SK-N-SH treated with all-trans-retinoic acid at 6 μM for 48 hours (cell line): ENCODE measurements around the gene ARHGAP45.

ENCODE experiments used
- ATAC-seq: fragments of 200-7000 bp; cut with Tn5 transposase; 3 replicates; pipeline ENCODE4 v1.9.1; 2020; ENCODE audit warnings: mild to moderate bottlenecking, moderate library complexity
- ARNTL ChIP-seq: fragments of 450-650 bp; formaldehyde crosslinking; IDR thresholded peaks from 2 replicates; pipeline ENCODE4 v1.5.0; 2020; ENCODE audit warnings: low read depth, mild to moderate bottlenecking, moderate library complexity, borderline replicate concordance
- BACH2 ChIP-seq: fragments of 250-450 bp; sonication (Bioruptor Pico); IDR thresholded peaks from 2 replicates; pipeline ENCODE4 v1.9.0; 2021; ENCODE audit warnings: mild to moderate bottlenecking, borderline replicate concordance
- CREB5 ChIP-seq: fragments of 250-450 bp; sonication (Bioruptor Pico); IDR thresholded peaks from 2 replicates; pipeline ENCODE4 v1.5.1; 2020; ENCODE audit warnings: low read depth, mild to moderate bottlenecking, moderate library complexity
- CSDC2 ChIP-seq: fragments of 250-450 bp; sonication (Bioruptor Pico); IDR thresholded peaks from 2 replicates; pipeline ENCODE4 v1.5.0; 2020; ENCODE audit warnings: mild to moderate bottlenecking, moderate library complexity
- ESRRG ChIP-seq: fragments of 250-450 bp; sonication (Bioruptor Pico); IDR thresholded peaks from 2 replicates; pipeline ENCODE4 v1.6.1; 2021; ENCODE audit warnings: mild to moderate bottlenecking
- GLIS3 ChIP-seq: fragments of 250-450 bp; sonication (Bioruptor Pico); IDR thresholded peaks from 2 replicates; pipeline ENCODE4 v1.5.0; 2020; ENCODE audit warnings: mild to moderate bottlenecking, moderate library complexity
- ISL1 ChIP-seq: fragments of 250-450 bp; sonication (Bioruptor Pico); IDR thresholded peaks from 2 replicates; pipeline ENCODE4 v2.1.2; 2022; ENCODE audit warnings: mild to moderate bottlenecking, moderate library complexity
- OSR1 ChIP-seq: fragments of 250-450 bp; sonication (Bioruptor Pico); IDR thresholded peaks from 2 replicates; pipeline ENCODE4 v1.8.0; 2022; ENCODE audit warnings: moderate library complexity, mild to moderate bottlenecking, inconsistent platforms
- PATZ1 ChIP-seq: fragments of 250-450 bp; sonication (Bioruptor Pico); IDR thresholded peaks from 2 replicates; pipeline ENCODE4 v1.8.0; 2020; ENCODE audit warnings: mild to moderate bottlenecking, moderate library complexity, borderline replicate concordance
- POU6F1 ChIP-seq: fragments of 250-450 bp; sonication (Bioruptor Pico); IDR thresholded peaks from 2 replicates; pipeline ENCODE4 v1.8.0; 2021; ENCODE audit warnings: low read depth, mild to moderate bottlenecking, moderate library complexity, borderline replicate concordance
- PPARA ChIP-seq: fragments of 250-450 bp; sonication (Bioruptor Pico); IDR thresholded peaks from 2 replicates; pipeline ENCODE4 v1.5.0; 2020; ENCODE audit warnings: mild to moderate bottlenecking, borderline replicate concordance
- RARB ChIP-seq: fragments of 250-450 bp; sonication (Bioruptor Pico); IDR thresholded peaks from 2 replicates; pipeline ENCODE4 v1.8.0; 2021; ENCODE audit warnings: mild to moderate bottlenecking, moderate library complexity
- SNAI2 ChIP-seq: fragments of 250-450 bp; sonication (Bioruptor Pico); IDR thresholded peaks from 2 replicates; pipeline ENCODE4 v1.5.0; 2020; ENCODE audit warnings: mild to moderate bottlenecking, moderate library complexity
- TCF4 ChIP-seq: fragments of 250-450 bp; sonication (Bioruptor Pico); IDR thresholded peaks from 2 replicates; pipeline ENCODE4 v1.8.0; 2021; ENCODE audit warnings: mild to moderate bottlenecking, moderate library complexity, borderline replicate concordance
- TOX ChIP-seq: fragments of 250-450 bp; sonication (Bioruptor Pico); IDR thresholded peaks from 2 replicates; pipeline ENCODE4 v1.8.0; 2021; ENCODE audit warnings: mild to moderate bottlenecking, moderate library complexity, borderline replicate concordance
- TSHZ2 ChIP-seq: fragments of 250-450 bp; sonication (Bioruptor Pico); IDR thresholded peaks from 2 replicates; pipeline ENCODE4 v1.5.0; 2020; ENCODE audit warnings: mild to moderate bottlenecking, moderate library complexity
- ZC3H10 ChIP-seq: fragments of 250-450 bp; sonication (Bioruptor Pico); IDR thresholded peaks from 2 replicates; pipeline ENCODE4 v1.5.1; 2021; ENCODE audit warnings: mild to moderate bottlenecking, moderate library complexity
- ZFP3 ChIP-seq: fragments of 250-450 bp; sonication (Bioruptor Pico); IDR thresholded peaks from 2 replicates; pipeline ENCODE4 v1.5.0; 2020; ENCODE audit warnings: mild to moderate bottlenecking, moderate library complexity
- ZFP30 ChIP-seq: fragments of 450-650 bp; formaldehyde crosslinking; IDR thresholded peaks from 2 replicates; pipeline ENCODE4 v1.5.0; 2022; ENCODE audit warnings: mild to moderate bottlenecking, moderate library complexity
- ZNF565 ChIP-seq: fragments of 450-650 bp; formaldehyde crosslinking; conservative IDR thresholded peaks from 2 replicates; pipeline ENCODE4 v1.5.0; 2020; ENCODE audit warnings: low read depth, mild to moderate bottlenecking, moderate library complexity
- ZNF8 ChIP-seq: fragments of 450-650 bp; formaldehyde crosslinking; IDR thresholded peaks from 2 replicates; pipeline ENCODE4 v1.5.0; 2020; ENCODE audit warnings: mild to moderate bottlenecking, moderate library complexity

ARHGAP45 gene

GRCh38 chr19:1082165-1082927, 15.4 kb downstream of the ARHGAP45 start:
- ATAC-seq: peak; percentile 84

GRCh38 chr19:1082928-1083816, 16.2 kb downstream of the ARHGAP45 start:
- no peak for ATAC-seq
- TF ChIP-seq PPARA (CRISPR knock-in tag) (no peak), ISL1 (no peak), GLIS3 (CRISPR knock-in tag) (no peak), ZC3H10 (CRISPR knock-in tag) (no peak), OSR1 (CRISPR knock-in tag) (no peak), ESRRG (CRISPR knock-in tag) (no peak), ZFP3 (CRISPR knock-in tag) (no peak), CREB5 (CRISPR knock-in tag) (no peak), ARNTL (CRISPR knock-in tag) (no peak), ZNF565 (no peak)

More at GRCh38 chr19:1082165-1082927, 15.4 kb downstream of the ARHGAP45 start:
- TF ChIP-seq TOX (CRISPR knock-in tag): no peak
- no peak for TF ChIP-seq GLIS3 (CRISPR knock-in tag)
- TF ChIP-seq POU6F1 (CRISPR knock-in tag): no peak
- TF ChIP-seq ZFP3 (CRISPR knock-in tag): no peak
- TF ChIP-seq PPARA (CRISPR knock-in tag): no peak
- no peak for TF ChIP-seq RARB (CRISPR knock-in tag)
- TF ChIP-seq TCF4 (CRISPR knock-in tag): no peak
- no peak for TF ChIP-seq ISL1
- no peak for TF ChIP-seq CSDC2 (CRISPR knock-in tag)
- TF ChIP-seq ZFP30: no peak
- TF ChIP-seq BACH2 (CRISPR knock-in tag): no peak
- no peak for TF ChIP-seq SNAI2
- no peak for TF ChIP-seq ESRRG (CRISPR knock-in tag)
- TF ChIP-seq CREB5 (CRISPR knock-in tag): no peak
- no peak for TF ChIP-seq ARNTL (CRISPR knock-in tag)
- no peak for TF ChIP-seq ZNF8
- no peak for TF ChIP-seq PATZ1 (CRISPR knock-in tag)
- TF ChIP-seq TSHZ2: no peak
